Measurements from ENCODE around the gene ZNF200. TPM values are rescaled to one million over a fixed set of nuclear protein-coding genes. Genes with fewer than 3 reads are reported as not detected.

ZNF200 gene
- total RNA-seq, 4 donors from 2014 or later = 5.2 to 10.2 (median 9.1) TPM

GRCh38 chr16:3220839-3221238 lies 14.1 kb downstream of the ZNF200 start:
- TF ChIP-seq CTCF (IDR thresholded peaks at IDR 0.05) (no peak), POLR2A (IDR thresholded peaks at IDR 0.05) (no peak), EP300 (IDR thresholded peaks at IDR 0.05) (no peak)
- no peaks in the 10 kb centered on the region for H3K27me3 ChIP-seq
- H3K4me3 ChIP-seq = no peak overlapping the region
- WGBS, 2 donors = 83 to 86% methylated on average over 10 of the region's 10 CpGs
- H3K4me1 ChIP-seq = no peaks in the 10 kb centered on the region
- no peak overlapping the region for H3K27ac ChIP-seq
- H3K9me3 ChIP-seq = peaks cover 13 to 88% (median 31%) of the 10 kb centered on the region in 4 donors
- H3K36me3 ChIP-seq = peaks cover 5 to 48% (median 16%) of the 10 kb centered on the region in 3 donors
- no peak for DNase-seq (ENCODE audit: low spot score in 2 of 2)

- H3K4me1 ChIP-seq = no peaks in the 10 kb centered on the region
- TF ChIP-seq CTCF (IDR thresholded peaks at IDR 0.05) (no peak), POLR2A (IDR thresholded peaks at IDR 0.05) (no peak), EP300 (IDR thresholded peaks at IDR 0.05) (no peak)
- peaks cover 0 to 2% (median 0%) of the 10 kb centered on the region in 3 donors for H3K36me3 ChIP-seq
- peaks cover 0 to 46% (median 0%) of the 10 kb centered on the region in 4 donors for H3K9me3 ChIP-seq
- H3K4me3 ChIP-seq = no peak overlapping the region
- no peaks in the 10 kb centered on the region for H3K27me3 ChIP-seq
- DNase-seq (ENCODE audit: low spot score in 2 of 2) = no peak
- WGBS, 2 donors = 42 to 50% methylated on average over 3 of the region's 3 CpGs
- H3K27ac ChIP-seq = no peak overlapping the region
Measured at GRCh38 chr16:3216263-3216640, 18.7 kb downstream of the ZNF200 start.

GRCh38 chr16:3215601-3216262 lies 19.2 kb downstream of the ZNF200 start:
- DNase-seq (ENCODE audit: low spot score in 2 of 2) = no peak
- Histone ChIP-seq H3K4me1 (no peaks in the 10 kb centered on the region), H3K27ac (no peak overlapping the region), H3K27me3 (no peaks in the 10 kb centered on the region), H3K36me3 (no peaks in the 10 kb centered on the region), H3K9me3 (peaks cover 0 to 41% (median 0%) of the 10 kb centered on the region in 4 donors), H3K4me3 (no peak overlapping the region)
- TF ChIP-seq POLR2A (IDR thresholded peaks at IDR 0.05) (no peak), EP300 (IDR thresholded peaks at IDR 0.05) (no peak), CTCF (IDR thresholded peaks at IDR 0.05) (no peak)
- 78 to 85% methylated on average over 11 of the region's 11 CpGs for WGBS, 2 donors

- 45 to 53% methylated on average over 7 of the region's 7 CpGs for WGBS, 2 donors
- Histone ChIP-seq H3K27me3 (no peaks in the 10 kb centered on the region), H3K4me3 (no peak overlapping the region), H3K27ac (no peak overlapping the region), H3K4me1 (no peaks in the 10 kb centered on the region), H3K36me3 (no peaks in the 10 kb centered on the region), H3K9me3 (peaks cover 0 to 34% (median 0%) of the 10 kb centered on the region in 4 donors)
- TF ChIP-seq CTCF (IDR thresholded peaks at IDR 0.05) (no peak), EP300 (IDR thresholded peaks at IDR 0.05) (no peak), POLR2A (IDR thresholded peaks at IDR 0.05) (no peak)
- DNase-seq (ENCODE audit: low spot score in 2 of 2) = no peak
Measured at GRCh38 chr16:3214904-3215600, 19.9 kb downstream of the ZNF200 start.

GRCh38 chr16:3212567-3212966 lies 22.4 kb downstream of the ZNF200 start:
- 60 to 62% methylated on average over 1 of the region's 1 CpG for WGBS, 2 donors
- peaks cover 0 to 28% (median 0%) of the 10 kb centered on the region in 4 donors for H3K9me3 ChIP-seq
- no peak for DNase-seq (ENCODE audit: low spot score in 2 of 2)
- no peaks in the 10 kb centered on the region for H3K4me1 ChIP-seq
- no peaks in the 10 kb centered on the region for H3K27me3 ChIP-seq
- H3K36me3 ChIP-seq = no peaks in the 10 kb centered on the region
- TF ChIP-seq POLR2A (IDR thresholded peaks at IDR 0.05) (no peak), EP300 (IDR thresholded peaks at IDR 0.05) (no peak), CTCF (IDR thresholded peaks at IDR 0.05) (no peak)
- H3K4me3 ChIP-seq = no peak overlapping the region
- H3K27ac ChIP-seq = no peak overlapping the region
